CD8-positive, alpha-beta memory T cell (primary cell): ENCODE measurements around the gene C1QA. TPM values are rescaled to one million over a fixed set of nuclear protein-coding genes. Genes with fewer than 3 reads are reported as not detected.
"Not testable (repeated sequence)": the region's sequence is repeated elsewhere in the genome, so short reads cannot be mapped to it uniquely, and the experiment has no call there.

Source experiments
- CTCF ChIA-PET: fragments of 350-600 bp; sonication (Branson Sonifier 250); formaldehyde crosslinking; loops from one replicate; lab custom pipeline; 2021; ENCODE audit warnings: antibody characterized with exemption; lab: Charles Lee
- POLR2A ChIA-PET: fragments of 350-600 bp; sonication (Branson Sonifier 250); formaldehyde crosslinking; loops from one replicate; lab custom pipeline; 2021; ENCODE audit warnings: antibody characterized with exemption; lab: Charles Lee
- DNase-seq, 5 donors: peaks; one replicate each; pipeline versions ENCODE4 v3.0.0 to v3.0.0-alpha.2; 2020 to 2022; ENCODE audit warnings: mixed read lengths in 1 of 5
- H3K27ac ChIP-seq: one replicate; pipeline ENCODE4 v1.7.0; 2013; ENCODE audit warnings: low read depth, mild to moderate bottlenecking, low read length, moderate library complexity
- H3K27me3 ChIP-seq: 2 replicates; pipeline ENCODE4 v1.7.0; 2013; ENCODE audit warnings: low read length, mild to moderate bottlenecking; ENCODE audit not compliant: insufficient read depth, poor library complexity, severe bottlenecking
- H3K36me3 ChIP-seq: 2 replicates; pipeline ENCODE4 v1.7.0; 2013; ENCODE audit warnings: mild to moderate bottlenecking, low read length, moderate library complexity; ENCODE audit not compliant: insufficient read depth
- H3K4me1 ChIP-seq: 2 replicates; pipeline ENCODE4 v1.7.0; 2013; ENCODE audit warnings: mild to moderate bottlenecking, low read length, moderate library complexity; ENCODE audit not compliant: insufficient read depth
- H3K4me3 ChIP-seq: 2 replicates; pipeline ENCODE4 v1.7.0; 2013; ENCODE audit warnings: mild to moderate bottlenecking, low read length
- H3K9me3 ChIP-seq: 2 replicates; pipeline ENCODE4 v1.7.0; 2013; ENCODE audit warnings: mild to moderate bottlenecking, low read length
- H3K27ac Mint-ChIP-seq, 8 donors: one replicate each; pipeline ENCODE4 v1.8.0; 2020 to 2021; ENCODE audit warnings: mixed read lengths in 8 of 8, mild to moderate bottlenecking in 6 of 8, inconsistent platforms in 3 of 8, moderate library complexity in 3 of 8
- H3K27me3 Mint-ChIP-seq, 2 donors: one replicate each; pipeline ENCODE4 v1.8.0; 2020 to 2021; ENCODE audit warnings: mixed read lengths in 2 of 2, mild to moderate bottlenecking in 1 of 2, moderate library complexity in 1 of 2
- H3K36me3 Mint-ChIP-seq, 3 donors: one replicate each; pipeline ENCODE4 v1.8.0; 2020 to 2021; ENCODE audit warnings: mixed read lengths in 3 of 3, inconsistent platforms in 1 of 3, mild to moderate bottlenecking in 1 of 3
- H3K4me1 Mint-ChIP-seq, 3 donors: one replicate each; pipeline ENCODE4 v1.8.0; 2020 to 2021; ENCODE audit warnings: mixed read lengths in 3 of 3, inconsistent platforms in 1 of 3, mild to moderate bottlenecking in 1 of 3
- H3K4me3 Mint-ChIP-seq, 7 donors: one replicate each; pipeline ENCODE4 v1.8.0; 2020 to 2021; ENCODE audit warnings: mixed read lengths in 7 of 7, mild to moderate bottlenecking in 6 of 7, moderate library complexity in 4 of 7, inconsistent platforms in 2 of 7
- H3K9me3 Mint-ChIP-seq, 5 donors: one replicate each; pipeline ENCODE4 v1.8.0; 2020 to 2022; ENCODE audit warnings: mixed read lengths in 5 of 5, mild to moderate bottlenecking in 3 of 5, moderate library complexity in 2 of 5, inconsistent platforms in 1 of 5
- polyA plus RNA-seq: library from polyadenylated mRNA; unstranded; fragments of 300-500 nt; fragmentation: Illumina TruSeq; gene quantifications from one replicate; pipeline ENCODE4 v1.2.3, GENCODE V29; 2021
- total RNA-seq, 2 experiments: library from RNA; stranded (reverse); gene quantifications; one replicate each; pipeline ENCODE4 v1.2.3, GENCODE V29; 2021

The C1QA gene
- total and polyA plus RNA-seq, 3 experiments from 2014 or later: 0.22 to 0.53 TPM; not detected in 1

DNA sequence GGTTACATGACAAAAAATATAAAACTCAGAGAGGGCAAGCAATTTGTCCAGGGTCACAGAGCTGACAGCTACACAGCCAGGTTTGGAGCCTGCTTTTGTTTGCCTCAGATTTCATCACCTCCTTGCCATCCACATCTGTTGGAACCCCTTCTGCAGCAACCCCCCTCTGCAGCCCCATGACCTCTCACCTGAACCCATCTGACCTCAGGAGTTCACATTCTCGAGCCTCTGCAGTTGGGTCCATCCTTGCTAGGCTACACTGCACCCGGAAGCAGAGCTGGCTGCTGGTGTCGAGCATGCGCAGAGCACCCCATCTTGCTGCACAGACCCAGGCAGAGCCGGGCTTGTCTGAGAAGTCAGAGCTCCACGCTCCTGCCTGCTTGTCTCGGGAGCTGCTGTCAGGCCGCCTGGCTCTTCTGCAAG is 26.6 kb downstream of the C1QA start:
- Mint-ChIP-seq H3K27ac (no peak overlapping the region), H3K4me3 (no peak overlapping the region), H3K36me3 (peaks cover 0 to 3% (median 0%) of the 10 kb centered on the region in 3 donors), H3K4me1 (no peaks in the 10 kb centered on the region), H3K27me3 (peaks cover 4 to 37% of the 10 kb centered on the region in 2 donors), H3K9me3 (no peaks in the 10 kb centered on the region)
- ChIA-PET CTCF (interaction anchor here (0.5 kb wide), 1 partner anchor 860 kb away, joined by 3 read pairs; no protein-coding TSS in a partner anchor), POLR2A (no interaction called here)
- no peaks in the 10 kb centered on the region for H3K9me3 ChIP-seq
- H3K4me1 ChIP-seq: no peaks in the 10 kb centered on the region
- no peak overlapping the region for H3K4me3 ChIP-seq
- H3K27ac ChIP-seq: no peak overlapping the region
- H3K27me3 ChIP-seq: no peaks in the 10 kb centered on the region
- no peaks in the 10 kb centered on the region for H3K36me3 ChIP-seq
- no peak for DNase-seq

GRCh38 chr1:22665752-22666151 is 29.3 kb downstream of the C1QA start:
- Mint-ChIP-seq H3K4me1 (no peaks in the 10 kb centered on the region), H3K9me3 (no peaks in the 10 kb centered on the region), H3K27me3 (peaks cover 13 to 48% of the 10 kb centered on the region in 2 donors), H3K4me3 (no peak overlapping the region), H3K36me3 (no peaks in the 10 kb centered on the region), H3K27ac (no peak overlapping the region)
- Histone ChIP-seq H3K36me3 (no peaks in the 10 kb centered on the region), H3K4me1 (no peaks in the 10 kb centered on the region), H3K9me3 (no peaks in the 10 kb centered on the region), H3K27me3 (no peaks in the 10 kb centered on the region), H3K27ac (no peak overlapping the region), H3K4me3 (no peak overlapping the region)
- CTCF ChIA-PET: no interaction called here
- POLR2A ChIA-PET: no interaction called here
- no peak for DNase-seq

DNA sequence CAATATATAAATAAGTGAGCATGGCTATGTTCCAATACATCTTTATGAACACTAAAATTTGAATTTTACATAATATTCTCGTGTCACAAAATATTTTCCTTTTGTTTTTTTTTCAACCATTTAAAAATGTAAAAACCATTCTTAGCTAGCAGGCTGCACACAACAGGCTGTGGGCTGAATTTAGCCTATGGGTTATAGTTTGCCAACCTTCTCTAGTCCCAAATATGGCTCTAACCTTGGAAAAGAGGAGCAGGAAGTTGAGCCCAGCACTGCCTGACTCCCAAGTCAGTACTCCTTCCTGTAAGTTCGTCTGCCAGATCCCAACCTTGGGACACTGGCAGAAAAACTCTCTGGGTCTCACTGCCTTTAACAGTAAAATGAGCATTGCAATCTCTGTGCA is 30.0 kb downstream of the C1QA start:
- no peaks in the 10 kb centered on the region for H3K4me1 Mint-ChIP-seq
- H3K27ac Mint-ChIP-seq: no peak overlapping the region
- H3K9me3 Mint-ChIP-seq: no peaks in the 10 kb centered on the region
- DNase-seq: no peak
- POLR2A ChIA-PET: no interaction called here
- Histone ChIP-seq H3K4me1 (no peaks in the 10 kb centered on the region), H3K36me3 (no peaks in the 10 kb centered on the region), H3K9me3 (no peaks in the 10 kb centered on the region), H3K27ac (no peak overlapping the region), H3K4me3 (no peak overlapping the region), H3K27me3 (no peaks in the 10 kb centered on the region)
- H3K36me3 Mint-ChIP-seq: no peaks in the 10 kb centered on the region
- H3K27me3 Mint-ChIP-seq: peaks cover 12 to 53% of the 10 kb centered on the region in 2 donors
- CTCF ChIA-PET: no interaction called here
- no peak overlapping the region for H3K4me3 Mint-ChIP-seq

DNA sequence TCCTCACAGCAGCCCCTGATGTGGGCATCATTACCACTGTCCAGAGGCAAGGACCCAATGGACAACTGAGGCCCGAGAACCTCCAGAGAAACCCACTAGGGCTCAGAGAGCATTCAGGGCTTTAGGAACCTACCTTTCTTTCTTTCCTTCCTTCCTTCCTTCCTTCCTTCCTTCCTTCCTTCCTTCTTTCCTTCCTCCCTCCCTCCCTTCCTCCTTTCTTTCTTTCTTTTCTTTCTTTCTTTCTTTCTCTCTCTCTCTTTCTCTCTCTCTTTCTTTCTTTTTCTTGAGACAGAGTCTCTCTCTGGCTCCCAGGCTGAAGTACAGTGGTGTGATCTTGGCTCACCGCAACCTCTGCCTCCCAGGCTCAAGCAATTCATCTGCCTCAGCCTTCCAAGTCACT is 32.4 kb downstream of the C1QA start:
- H3K4me1 ChIP-seq, DNase-seq, H3K27me3 ChIP-seq, H3K4me3 Mint-ChIP-seq, CTCF ChIA-PET, H3K9me3 ChIP-seq, H3K27ac Mint-ChIP-seq, POLR2A ChIA-PET, H3K9me3 Mint-ChIP-seq, H3K4me1 Mint-ChIP-seq, H3K4me3 ChIP-seq, H3K36me3 ChIP-seq, H3K27ac ChIP-seq, H3K36me3 Mint-ChIP-seq: not testable (repeated sequence)
- peaks cover 23 to 57% of the 10 kb centered on the region in 2 donors for H3K27me3 Mint-ChIP-seq

GRCh38 chr1:22670352-22670975 is 34.0 kb downstream of the C1QA start:
- H3K4me3 Mint-ChIP-seq: no peak overlapping the region
- CTCF ChIA-PET: no interaction called here
- no peaks in the 10 kb centered on the region for H3K4me1 Mint-ChIP-seq
- H3K27ac Mint-ChIP-seq: no peak overlapping the region
- DNase-seq: no peak
- Histone ChIP-seq H3K36me3 (no peaks in the 10 kb centered on the region), H3K4me3 (no peak overlapping the region), H3K27ac (no peak overlapping the region), H3K4me1 (no peaks in the 10 kb centered on the region), H3K27me3 (no peaks in the 10 kb centered on the region), H3K9me3 (no peaks in the 10 kb centered on the region)
- POLR2A ChIA-PET: no interaction called here
- peaks cover 29 to 63% of the 10 kb centered on the region in 2 donors for H3K27me3 Mint-ChIP-seq
- no peaks in the 10 kb centered on the region for H3K9me3 Mint-ChIP-seq
- H3K36me3 Mint-ChIP-seq: no peaks in the 10 kb centered on the region

- CTCF ChIA-PET: no interaction called here
- POLR2A ChIA-PET: no interaction called here
- H3K27me3 ChIP-seq: no peaks in the 10 kb centered on the region
These were observed 35.6 kb downstream of the C1QA start for GRCh38 chr1:22671999-22672398.

GRCh38 chr1:22673486-22674409 is 37.3 kb downstream of the C1QA start:
- Mint-ChIP-seq H3K9me3 (no peaks in the 10 kb centered on the region), H3K36me3 (no peaks in the 10 kb centered on the region), H3K27me3 (peaks cover 26 to 63% of the 10 kb centered on the region in 2 donors), H3K4me1 (no peaks in the 10 kb centered on the region), H3K4me3 (no peak overlapping the region), H3K27ac (no peak overlapping the region)
- Histone ChIP-seq H3K9me3 (no peaks in the 10 kb centered on the region), H3K4me1 (no peaks in the 10 kb centered on the region), H3K4me3 (no peak overlapping the region), H3K27me3 (no peaks in the 10 kb centered on the region), H3K27ac (no peak overlapping the region), H3K36me3 (no peaks in the 10 kb centered on the region)
- DNase-seq: no peak
- CTCF ChIA-PET: no interaction called here
- POLR2A ChIA-PET: no interaction called here

More at GRCh38 chr1:22671999-22672398, 35.6 kb downstream of the C1QA start:
- no peaks in the 10 kb centered on the region for H3K36me3 ChIP-seq
- H3K9me3 ChIP-seq: no peaks in the 10 kb centered on the region
- no peak for DNase-seq
- no peaks in the 10 kb centered on the region for H3K4me1 ChIP-seq
- H3K27ac ChIP-seq: no peak overlapping the region
- no peaks in the 10 kb centered on the region for H3K4me1 Mint-ChIP-seq
- H3K36me3 Mint-ChIP-seq: no peaks in the 10 kb centered on the region
- H3K27ac Mint-ChIP-seq: no peak overlapping the region
- H3K27me3 Mint-ChIP-seq: peaks cover 29 to 72% of the 10 kb centered on the region in 2 donors
- no peaks in the 10 kb centered on the region for H3K9me3 Mint-ChIP-seq
- H3K4me3 Mint-ChIP-seq: no peak overlapping the region
- no peak overlapping the region for H3K4me3 ChIP-seq

- Mint-ChIP-seq H3K27me3 (peaks cover 26 to 58% of the 10 kb centered on the region in 2 donors), H3K4me1 (no peaks in the 10 kb centered on the region), H3K4me3 (no peak overlapping the region), H3K27ac (no peak overlapping the region), H3K9me3 (no peaks in the 10 kb centered on the region), H3K36me3 (no peaks in the 10 kb centered on the region)
- no peak overlapping the region for H3K27ac ChIP-seq
- CTCF ChIA-PET: no interaction called here
- POLR2A ChIA-PET: no interaction called here
- no peak overlapping the region for H3K4me3 ChIP-seq
- DNase-seq: no peak
- H3K4me1 ChIP-seq: no peaks in the 10 kb centered on the region
- no peaks in the 10 kb centered on the region for H3K36me3 ChIP-seq
- no peaks in the 10 kb centered on the region for H3K9me3 ChIP-seq
- H3K27me3 ChIP-seq: no peaks in the 10 kb centered on the region
These were observed 38.0 kb downstream of the C1QA start for GRCh38 chr1:22674410-22674749.
